HEK293T (cell line): ENCODE results near the gene GDF2.

Source experiments
- BHLHE40 ChIP-seq: fragments of 450-650 bp; IDR thresholded peaks from 2 replicates; pipeline ENCODE4 v1.6.1; 2016; ENCODE audit warnings: mild to moderate bottlenecking, moderate library complexity, borderline replicate concordance
- ELF4 ChIP-seq: fragments of 450-650 bp; IDR thresholded peaks from 2 replicates; pipeline ENCODE4 v1.6.1; 2017; ENCODE audit warnings: antibody characterized with exemption
- FOXA1 ChIP-seq: fragments of 450-650 bp; IDR thresholded peaks from 2 replicates; pipeline ENCODE4 v1.6.1; 2016; ENCODE audit warnings: mild to moderate bottlenecking
- FOXK2 ChIP-seq: fragments of 450-650 bp; IDR thresholded peaks from 2 replicates; pipeline ENCODE4 v1.6.1; 2016; ENCODE audit warnings: mild to moderate bottlenecking
- FOXM1 ChIP-seq: fragments of 450-650 bp; IDR thresholded peaks from 2 replicates; pipeline ENCODE4 v1.6.1; 2017; ENCODE audit warnings: mild to moderate bottlenecking, borderline replicate concordance
- L3MBTL2 ChIP-seq: fragments of 450-650 bp; conservative IDR thresholded peaks from 2 replicates; pipeline ENCODE4 v1.6.1; 2016; ENCODE audit warnings: mild to moderate bottlenecking
- SP1 ChIP-seq: fragments of 450-650 bp; IDR thresholded peaks from 2 replicates; pipeline ENCODE4 v1.6.1; 2017
- SUZ12 ChIP-seq: fragments of 450-650 bp; IDR thresholded peaks from 2 replicates; pipeline ENCODE4 v1.6.1; 2016; ENCODE audit warnings: mild to moderate bottlenecking
- ZNF384 ChIP-seq: fragments of 450-650 bp; IDR thresholded peaks from 2 replicates; pipeline ENCODE4 v1.6.1; 2016

GRCh38 chr10:47364911-47365310, 42.7 kb downstream of the GDF2 start:
- TF ChIP-seq SUZ12: no peak
- TF ChIP-seq BHLHE40: no peak
- TF ChIP-seq SP1: no peak
- TF ChIP-seq ELF4: no peak
- no peak for TF ChIP-seq FOXK2
- no peak for TF ChIP-seq ZNF384
- TF ChIP-seq L3MBTL2: no peak
- no peak for TF ChIP-seq FOXM1
- no peak for TF ChIP-seq FOXA1
